ENCODE measurements around the gene MRPS27.

MRPS27 gene

GRCh38 chr5:72206160-72206559 lies 113.9 kb downstream of the MRPS27 start:
- Histone ChIP-seq H3K4me1 (ENCODE audit: low read depth, poor library complexity, severe bottlenecking) (no peaks in the 10 kb centered on the region), H3K27me3 (ENCODE audit: insufficient read depth, low read depth) (no peaks in the 10 kb centered on the region; the same call in 1 of the 2 replicates), H3K4me3 (IDR thresholded peaks at IDR 0.05; ENCODE audit: insufficient read depth, low read depth, low read length) (no peak overlapping the region), H3K79me2 (ENCODE audit: insufficient read depth, low read depth) (no peaks in the 10 kb centered on the region), H3K4me2 (no peak overlapping the region), H4K20me1 (ENCODE audit: insufficient read depth) (no peaks in the 10 kb centered on the region), H3K27ac (no peak overlapping the region), H3K9ac (no peak overlapping the region), H2AFZ (ENCODE audit: low read depth) (no peak overlapping the region), H3K36me3 (ENCODE audit: insufficient read depth) (no peaks in the 10 kb centered on the region)
- TF ChIP-seq CTCF (conservative IDR thresholded peaks at IDR 0.05; ENCODE audit: low read depth, low read length) = no peak

- no peak for TF ChIP-seq CTCF (conservative IDR thresholded peaks at IDR 0.05; ENCODE audit: low read depth, low read length)
- H3K4me2 ChIP-seq = no peak overlapping the region
Measured at GRCh38 chr5:72205431-72206009, 114.5 kb downstream of the MRPS27 start.

GRCh38 chr5:72204946-72205345 lies 115.1 kb downstream of the MRPS27 start:
- H3K9ac ChIP-seq = no peak overlapping the region
- no peak overlapping the region for H2AFZ ChIP-seq (ENCODE audit: low read depth)
- H4K20me1 ChIP-seq (ENCODE audit: insufficient read depth) = no peaks in the 10 kb centered on the region
- no peaks in the 10 kb centered on the region for H3K4me1 ChIP-seq (ENCODE audit: low read depth, poor library complexity, severe bottlenecking)
- no peak overlapping the region for H3K4me2 ChIP-seq
- no peaks in the 10 kb centered on the region for H3K36me3 ChIP-seq (ENCODE audit: insufficient read depth)
- no peak overlapping the region for H3K4me3 ChIP-seq (IDR thresholded peaks at IDR 0.05; ENCODE audit: insufficient read depth, low read depth, low read length)
- no peak overlapping the region for H3K27ac ChIP-seq
- H3K79me2 ChIP-seq (ENCODE audit: insufficient read depth, low read depth) = no peaks in the 10 kb centered on the region
- no peaks in the 10 kb centered on the region; the same call in 1 of the 2 replicates for H3K27me3 ChIP-seq (ENCODE audit: insufficient read depth, low read depth)
- no peak for TF ChIP-seq CTCF (conservative IDR thresholded peaks at IDR 0.05; ENCODE audit: low read depth, low read length)

More at GRCh38 chr5:72205431-72206009, 114.5 kb downstream of the MRPS27 start:
- Histone ChIP-seq H3K27ac (no peak overlapping the region), H2AFZ (ENCODE audit: low read depth) (no peak overlapping the region), H3K4me3 (IDR thresholded peaks at IDR 0.05; ENCODE audit: insufficient read depth, low read depth, low read length) (no peak overlapping the region), H4K20me1 (ENCODE audit: insufficient read depth) (no peaks in the 10 kb centered on the region), H3K36me3 (ENCODE audit: insufficient read depth) (no peaks in the 10 kb centered on the region), H3K27me3 (ENCODE audit: insufficient read depth, low read depth) (no peaks in the 10 kb centered on the region; the same call in 1 of the 2 replicates), H3K4me1 (ENCODE audit: low read depth, poor library complexity, severe bottlenecking) (no peaks in the 10 kb centered on the region), H3K79me2 (ENCODE audit: insufficient read depth, low read depth) (no peaks in the 10 kb centered on the region), H3K9ac (no peak overlapping the region)

- Histone ChIP-seq H3K79me2 (ENCODE audit: insufficient read depth, low read depth) (no peaks in the 10 kb centered on the region), H4K20me1 (ENCODE audit: insufficient read depth) (no peaks in the 10 kb centered on the region), H3K4me3 (IDR thresholded peaks at IDR 0.05; ENCODE audit: insufficient read depth, low read depth, low read length) (no peak overlapping the region), H3K27ac (no peak overlapping the region), H3K27me3 (ENCODE audit: insufficient read depth, low read depth) (peaks cover 4% of the 10 kb centered on the region; the same call in 1 of the 2 replicates), H3K36me3 (ENCODE audit: insufficient read depth) (no peaks in the 10 kb centered on the region), H3K4me2 (no peak overlapping the region), H2AFZ (ENCODE audit: low read depth) (no peak overlapping the region), H3K9ac (no peak overlapping the region), H3K4me1 (ENCODE audit: low read depth, poor library complexity, severe bottlenecking) (no peaks in the 10 kb centered on the region)
- no peak for TF ChIP-seq CTCF (conservative IDR thresholded peaks at IDR 0.05; ENCODE audit: low read depth, low read length)
Measured at GRCh38 chr5:72203251-72203845, 116.7 kb downstream of the MRPS27 start.
